BLaER1 treated with 17β-estradiol and CSF1 and Interleukin-3, amounts not matched to agents 10 nM and 100 nM (cell line): Measurements from ENCODE around the gene MED9.

Experiments
- H3K27ac ChIP-seq, 11 experiments: shearing (Covaris generic); formaldehyde crosslinking; 2 replicates each; pipeline ENCODE4 v1.8.1; 2022
- H3K27me3 ChIP-seq, 11 experiments: shearing (Covaris generic); formaldehyde crosslinking; 2 replicates each; pipeline ENCODE4 v1.8.1; 2022
- H3K36me3 ChIP-seq, 11 experiments: shearing (Covaris generic); formaldehyde crosslinking; 2 replicates each; pipeline ENCODE4 v1.8.1; 2022
- H3K4me1 ChIP-seq, 10 experiments: shearing (Covaris generic); formaldehyde crosslinking; 2 replicates each; pipeline ENCODE4 v1.8.1; 2022
- H3K4me2 ChIP-seq, 11 experiments: shearing (Covaris generic); formaldehyde crosslinking; 2 replicates each; pipeline ENCODE4 v1.8.1; 2022
- H3K4me3 ChIP-seq, 10 experiments: shearing (Covaris generic); formaldehyde crosslinking; 2 replicates each; pipeline ENCODE4 v1.8.1; 2022
- H3K9ac ChIP-seq, 11 experiments: shearing (Covaris generic); formaldehyde crosslinking; 2 replicates each; pipeline ENCODE4 v1.8.1; 2022
- H3K9me3 ChIP-seq, 11 experiments: shearing (Covaris generic); formaldehyde crosslinking; replicated peaks in 1 of 11; 2 replicates each; pipeline ENCODE4 v1.8.1; 2022
- H4K20me1 ChIP-seq, 11 experiments: shearing (Covaris generic); formaldehyde crosslinking; 2 replicates each; pipeline ENCODE4 v1.8.1; 2022
- Cebpa-rat ChIP-seq, 11 experiments: shearing (Covaris generic); IDR thresholded peaks; 2 replicates each; pipeline ENCODE4 v1.8.1; 2022

The MED9 gene

GRCh38 chr17:17515934-17516930 is 39.4 kb downstream of the MED9 start:
- no peak for TF ChIP-seq Cebpa-rat (IDR thresholded peaks at IDR 0.05)
- Histone ChIP-seq H3K36me3 (peaks cover 0 to 5% (median 0%) of the 10 kb centered on the region in 11 experiments; a peak in 2 of 22 replicates), H3K9ac (peak overlapping the region in 8 of 11 experiments; percentile 3 to 57 (median 40); a peak in 12 of 22 replicates), H3K4me3 (0 out of 20 replicates have a peak overlapping the region, but pooled peaks of 1 of the 10 experiments have one; percentile 8), H4K20me1 (peaks cover 0 to 81% (median 31%) of the 10 kb centered on the region in 11 experiments; a peak in 12 of 22 replicates), H3K9me3 (no peaks in the 10 kb centered on the region), H3K27me3 (no peaks in the 10 kb centered on the region), H3K4me2 (peak overlapping the region; percentile 69 to 98 (median 92)), H3K27ac (peak overlapping the region in 5 of 11 experiments; percentile 14 to 65 (median 56); a peak in 9 of 22 replicates), H3K4me1 (peaks cover 60 to 100% (median 100%) of the 10 kb centered on the region in 10 experiments)

- Histone ChIP-seq H3K27me3 (no peaks in the 10 kb centered on the region), H4K20me1 (peaks cover 0 to 85% (median 31%) of the 10 kb centered on the region in 11 experiments; a peak in 12 of 22 replicates), H3K4me2 (peak overlapping the region; percentile 37 to 98 (median 92)), H3K4me3 (peak overlapping the region in 1 of 10 experiments; percentile 40; a peak in 1 of 20 replicates), H3K36me3 (peaks cover 0 to 7% (median 0%) of the 10 kb centered on the region in 11 experiments; a peak in 2 of 22 replicates), H3K9ac (peak overlapping the region in 8 of 11 experiments; percentile 6 to 60 (median 31); a peak in 10 of 22 replicates), H3K9me3 (no peaks in the 10 kb centered on the region), H3K4me1 (peaks cover 53 to 100% (median 99%) of the 10 kb centered on the region in 10 experiments), H3K27ac (peak overlapping the region in 6 of 11 experiments; percentile 14 to 65 (median 50); a peak in 7 of 22 replicates)
- TF ChIP-seq Cebpa-rat (IDR thresholded peaks at IDR 0.05): no peak
Observed at GRCh38 chr17:17516941-17517720, 40.3 kb downstream of the MED9 start.

- Histone ChIP-seq H3K27ac (peak overlapping the region in 5 of 11 experiments; percentile 14 to 64 (median 45); a peak in 8 of 22 replicates), H3K4me2 (peak overlapping the region; percentile 37 to 98 (median 92)), H3K9me3 (no peaks in the 10 kb centered on the region), H3K27me3 (no peaks in the 10 kb centered on the region), H4K20me1 (peaks cover 0 to 88% (median 33%) of the 10 kb centered on the region in 11 experiments; a peak in 14 of 22 replicates), H3K4me1 (peaks cover 46 to 100% (median 99%) of the 10 kb centered on the region in 10 experiments), H3K4me3 (peak overlapping the region in 2 of 10 experiments; percentile 17 to 25; a peak in 2 of 20 replicates), H3K36me3 (peaks cover 0 to 7% (median 0%) of the 10 kb centered on the region in 11 experiments; a peak in 2 of 22 replicates), H3K9ac (peak overlapping the region in 8 of 11 experiments; percentile 6 to 60 (median 32); a peak in 12 of 22 replicates)
- no peak for TF ChIP-seq Cebpa-rat (IDR thresholded peaks at IDR 0.05)
Observed at GRCh38 chr17:17518014-17518413, 41.2 kb downstream of the MED9 start.

- TF ChIP-seq Cebpa-rat (IDR thresholded peaks at IDR 0.05): no peak
- no peaks in the 10 kb centered on the region for H3K9me3 ChIP-seq
- peaks cover 0 to 7% (median 0%) of the 10 kb centered on the region in 11 experiments; a peak in 2 of 22 replicates for H3K36me3 ChIP-seq
- H3K27ac ChIP-seq: no peak overlapping the region
- H3K4me1 ChIP-seq: peaks cover 46 to 100% (median 97%) of the 10 kb centered on the region in 10 experiments
- H3K4me2 ChIP-seq: peak overlapping the region in 9 of 11 experiments; percentile 80 to 98 (median 93); a peak in 17 of 22 replicates
- H3K4me3 ChIP-seq: no peak overlapping the region
- peak overlapping the region in 4 of 11 experiments; percentile 7 to 60 (median 35); a peak in 5 of 22 replicates for H3K9ac ChIP-seq
- H3K27me3 ChIP-seq: no peaks in the 10 kb centered on the region
- H4K20me1 ChIP-seq: peaks cover 0 to 91% (median 33%) of the 10 kb centered on the region in 11 experiments; a peak in 14 of 22 replicates
Observed at GRCh38 chr17:17518951-17519350, 42.2 kb downstream of the MED9 start.

- Histone ChIP-seq H3K4me3 (0 out of 20 replicates have a peak overlapping the region, but pooled peaks of 1 of the 10 experiments have one; percentile 4), H3K4me1 (peaks cover 41 to 99% (median 90%) of the 10 kb centered on the region in 10 experiments), H3K27ac (peak overlapping the region in 4 of 11 experiments; percentile 6 to 30 (median 28); a peak in 1 of 22 replicates), H4K20me1 (peaks cover 0 to 83% (median 32%) of the 10 kb centered on the region in 11 experiments; a peak in 14 of 22 replicates), H3K36me3 (peaks cover 0 to 7% (median 0%) of the 10 kb centered on the region in 11 experiments; a peak in 2 of 22 replicates), H3K27me3 (no peaks in the 10 kb centered on the region), H3K9ac (peak overlapping the region in 5 of 11 experiments; percentile 8 to 60 (median 33); a peak in 7 of 22 replicates), H3K9me3 (no peaks in the 10 kb centered on the region), H3K4me2 (peak overlapping the region; percentile 10 to 98 (median 92); a peak in 20 of 22 replicates)
- TF ChIP-seq Cebpa-rat (IDR thresholded peaks at IDR 0.05): no peak
Observed at GRCh38 chr17:17519886-17520285, 43.1 kb downstream of the MED9 start.

- Histone ChIP-seq H3K27me3 (no peaks in the 10 kb centered on the region), H4K20me1 (peaks cover 0 to 83% (median 28%) of the 10 kb centered on the region in 11 experiments; a peak in 14 of 22 replicates), H3K9me3 (no peaks in the 10 kb centered on the region), H3K36me3 (peaks cover 0 to 7% (median 0%) of the 10 kb centered on the region in 11 experiments; a peak in 2 of 22 replicates), H3K4me2 (peak overlapping the region in 9 of 11 experiments; percentile 80 to 98 (median 93); a peak in 17 of 22 replicates), H3K27ac (peak overlapping the region in 1 of 11 experiments; percentile 30; a peak in 1 of 22 replicates), H3K9ac (peak overlapping the region in 2 of 11 experiments; percentile 52 to 60; a peak in 2 of 22 replicates), H3K4me3 (no peak overlapping the region), H3K4me1 (peaks cover 32 to 97% (median 84%) of the 10 kb centered on the region in 10 experiments)
- TF ChIP-seq Cebpa-rat (IDR thresholded peaks at IDR 0.05): no peak
Observed at GRCh38 chr17:17520599-17521232, 43.9 kb downstream of the MED9 start.

- peak overlapping the region in 9 of 11 experiments; percentile 43 to 98 (median 57); a peak in 17 of 22 replicates for H3K4me2 ChIP-seq
- H3K27me3 ChIP-seq: no peaks in the 10 kb centered on the region
- peaks cover 8 to 77% (median 63%) of the 10 kb centered on the region in 10 experiments for H3K4me1 ChIP-seq
- H3K9ac ChIP-seq: no peak overlapping the region
- peaks cover 0 to 7% (median 0%) of the 10 kb centered on the region in 11 experiments; a peak in 2 of 22 replicates for H3K36me3 ChIP-seq
- no peaks in the 10 kb centered on the region for H3K9me3 ChIP-seq
- peaks cover 0 to 81% (median 21%) of the 10 kb centered on the region in 11 experiments; a peak in 14 of 22 replicates for H4K20me1 ChIP-seq
- H3K27ac ChIP-seq: no peak overlapping the region
- no peak overlapping the region for H3K4me3 ChIP-seq
- TF ChIP-seq Cebpa-rat (IDR thresholded peaks at IDR 0.05): no peak
Observed at GRCh38 chr17:17523001-17523730, 46.4 kb downstream of the MED9 start.
